ENCODE results near the gene GNPNAT1. TPM values are rescaled to one million over a fixed set of nuclear protein-coding genes. Genes with fewer than 3 reads are reported as not detected.
A peak's percentile ranks its signal among the peaks of the same experiment; 100 is the strongest.

The GNPNAT1 gene
- total RNA-seq, 1 experiment from 2014 or later: 33.7 TPM

DNA sequence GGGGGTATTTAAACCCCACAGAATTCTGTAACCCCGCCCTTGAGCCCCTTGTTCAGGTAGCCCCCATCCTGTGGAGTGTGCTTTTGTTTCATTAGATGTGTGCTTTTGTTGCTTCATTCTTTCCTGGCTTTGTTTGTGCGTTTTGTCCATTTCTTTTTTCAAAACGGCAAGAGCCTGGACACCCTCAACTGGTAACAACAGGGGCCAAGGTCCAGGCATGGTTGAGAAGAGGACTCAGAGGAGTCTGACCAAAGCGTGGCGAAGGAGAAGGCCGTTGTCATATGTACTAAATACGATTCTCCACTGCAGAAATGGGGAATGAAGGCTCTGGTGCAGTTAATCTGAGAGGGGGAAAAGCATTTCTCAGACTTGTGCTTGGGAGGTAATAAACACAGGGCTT is 46.0 kb upstream of the GNPNAT1 start:
- RAD21 ChIA-PET (ENCODE audit: low non-redundant PET in 1 of 2, low total read pairs in 2 of 2, uncharacterized antibody in 2 of 2, unreplicated experiment in 2 of 2): no interaction called here

DNA sequence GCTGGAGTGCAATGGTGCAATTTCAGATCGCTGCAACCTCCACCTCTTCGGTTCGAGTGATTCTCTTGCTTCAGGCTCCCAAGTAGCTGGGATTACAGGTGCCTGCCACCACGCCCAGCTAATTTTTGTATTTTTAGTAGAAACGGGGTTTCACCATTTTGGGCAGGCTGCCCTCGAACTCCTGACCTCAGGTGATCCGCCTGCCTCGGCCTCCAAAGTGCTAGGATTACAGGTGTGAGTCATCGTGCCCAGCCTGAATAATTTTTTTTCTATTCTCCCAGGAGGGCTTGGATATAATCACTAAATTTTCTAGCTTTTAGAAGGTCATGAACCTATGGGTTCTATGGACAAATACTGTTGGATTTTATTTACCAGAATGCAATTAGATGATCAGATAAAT is 44.7 kb upstream of the GNPNAT1 start:
- no peaks in the 10 kb centered on the region for H4K20me1 ChIP-seq (ENCODE audit: insufficient read depth)
- ChIA-PET CTCF (interaction anchor here (2.3 kb wide), 1 partner anchor 125 kb away, joined by 6 read pairs; no protein-coding TSS in a partner anchor), POLR2A (no interaction called here), RAD21 (ENCODE audit: low non-redundant PET in 1 of 2, low total read pairs in 2 of 2, uncharacterized antibody in 2 of 2, unreplicated experiment in 2 of 2) (no interaction called here)
- H3K9me2 ChIP-seq (ENCODE audit: insufficient read depth): no peaks in the 10 kb centered on the region
- no peak for DNase-seq (ENCODE audit: low read depth, low spot score)
- H3K4me2 ChIP-seq (ENCODE audit: low read length): peak overlapping the region; percentile 78
- H3K79me2 ChIP-seq (ENCODE audit: insufficient read depth, low read length): no peaks in the 10 kb centered on the region
- H3K4me1 ChIP-seq (ENCODE audit: control insufficient read depth in 1 of 2, insufficient read depth in 2 of 2, low read length in 2 of 2): peaks cover 27 to 31% of the 10 kb centered on the region in 2 experiments
- no peak for ATAC-seq
- no peaks in the 10 kb centered on the region for H3K9me3 ChIP-seq (ENCODE audit: control insufficient read depth in 1 of 2, insufficient read depth in 1 of 2, low read depth in 1 of 2, low read length in 2 of 2)
- H3K9ac ChIP-seq (ENCODE audit: low read length): no peak overlapping the region
- BruUV-seq (replicated peaks): no TSS peak
- H2AFZ ChIP-seq (ENCODE audit: low read depth, low read length, poor library complexity, severe bottlenecking): no peak overlapping the region
- H3K27me3 ChIP-seq (ENCODE audit: insufficient read depth, low read length): no peaks in the 10 kb centered on the region
- TF ChIP-seq RAD21 (IDR thresholded peaks at IDR 0.05; ENCODE audit: low read depth) (no peak), SP1 (IDR thresholded peaks at IDR 0.05; ENCODE audit: low read depth) (no peak), SRF (IDR thresholded peaks at IDR 0.05; ENCODE audit: low read depth) (no peak)
- TF ChIP-seq, protein P1, sequence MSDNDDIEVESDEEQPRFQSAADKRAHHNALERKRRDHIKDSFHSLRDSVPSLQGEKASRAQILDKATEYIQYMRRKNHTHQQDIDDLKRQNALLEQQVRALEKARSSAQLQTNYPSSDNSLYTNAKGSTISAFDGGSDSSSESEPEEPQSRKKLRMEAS (IDR thresholded peaks at IDR 0.05): no peak
- H3K27ac ChIP-seq (ENCODE audit: low read depth, low read length): no peak overlapping the region
- no peak overlapping the region for H3K4me3 ChIP-seq (replicated peaks in 1 of 2; ENCODE audit: low read depth in 1 of 2, low read length in 2 of 2)
- H3K36me3 ChIP-seq (ENCODE audit: control insufficient read depth in 1 of 2, insufficient read depth in 2 of 2, low read length in 2 of 2): no peaks in the 10 kb centered on the region
- intact Hi-C loops (cut with micrococcal nuclease): no loop called here

More for the DNA sequence above, 46.0 kb upstream of the GNPNAT1 start:
- no peak for ATAC-seq
- TF ChIP-seq ZNF274 (IDR thresholded peaks at IDR 0.05; ENCODE audit: low read depth, low read length) (no peak), POLR2AphosphoS5 (IDR thresholded peaks at IDR 0.05; ENCODE audit: low read depth, low read length) (no peak), CBX3 (IDR thresholded peaks at IDR 0.05; ENCODE audit: low read depth) (no peak), SIN3A (IDR thresholded peaks at IDR 0.05; ENCODE audit: low read depth) (no peak), EZH2phosphoT487 (IDR thresholded peaks at IDR 0.05; ENCODE audit: borderline replicate concordance) (no peak), SRF (IDR thresholded peaks at IDR 0.05; ENCODE audit: low read depth) (no peak), ZFX (IDR thresholded peaks at IDR 0.05) (no peak), JUND (IDR thresholded peaks at IDR 0.05) (no peak), EZH2 (IDR thresholded peaks at IDR 0.05) (no peak), ELF1 (IDR thresholded peaks at IDR 0.05; ENCODE audit: borderline replicate concordance, low read depth) (no peak), TCF7L2 (IDR thresholded peaks at IDR 0.05; ENCODE audit: borderline replicate concordance, extremely low read depth, insufficient read depth, insufficient read length) (no peak), FOSL1 (IDR thresholded peaks at IDR 0.05; ENCODE audit: low read depth) (no peak), CEBPB (IDR thresholded peaks at IDR 0.05; ENCODE audit: low read depth) (no peak), RAD21 (IDR thresholded peaks at IDR 0.05; ENCODE audit: low read depth) (no peak)
- TF ChIP-seq, protein P2, sequence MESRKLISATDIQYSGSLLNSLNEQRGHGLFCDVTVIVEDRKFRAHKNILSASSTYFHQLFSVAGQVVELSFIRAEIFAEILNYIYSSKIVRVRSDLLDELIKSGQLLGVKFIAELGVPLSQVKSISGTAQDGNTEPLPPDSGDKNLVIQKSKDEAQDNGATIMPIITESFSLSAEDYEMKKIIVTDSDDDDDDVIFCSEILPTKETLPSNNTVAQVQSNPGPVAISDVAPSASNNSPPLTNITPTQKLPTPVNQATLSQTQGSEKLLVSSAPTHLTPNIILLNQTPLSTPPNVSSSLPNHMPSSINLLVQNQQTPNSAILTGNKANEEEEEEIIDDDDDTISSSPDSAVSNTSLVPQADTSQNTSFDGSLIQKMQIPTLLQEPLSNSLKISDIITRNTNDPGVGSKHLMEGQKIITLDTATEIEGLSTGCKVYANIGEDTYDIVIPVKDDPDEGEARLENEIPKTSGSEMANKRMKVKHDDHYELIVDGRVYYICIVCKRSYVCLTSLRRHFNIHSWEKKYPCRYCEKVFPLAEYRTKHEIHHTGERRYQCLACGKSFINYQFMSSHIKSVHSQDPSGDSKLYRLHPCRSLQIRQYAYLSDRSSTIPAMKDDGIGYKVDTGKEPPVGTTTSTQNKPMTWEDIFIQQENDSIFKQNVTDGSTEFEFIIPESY (IDR thresholded peaks at IDR 0.05; ENCODE audit: extremely low read depth, insufficient replicate concordance, low read length): no peak
- no peaks in the 10 kb centered on the region for H3K9me2 ChIP-seq (ENCODE audit: insufficient read depth)
- H3K27ac ChIP-seq (ENCODE audit: low read depth, low read length): no peak overlapping the region
- no peak overlapping the region for H3K4me2 ChIP-seq (ENCODE audit: low read length)
- intact Hi-C loops (cut with micrococcal nuclease): no loop called here
- no peaks in the 10 kb centered on the region for H3K27me3 ChIP-seq (ENCODE audit: insufficient read depth, low read length)
- ChIA-PET POLR2A (no interaction called here), CTCF (no interaction called here)
- no TSS peak for BruUV-seq (replicated peaks)
- no peaks in the 10 kb centered on the region for H4K20me1 ChIP-seq (ENCODE audit: insufficient read depth)
- H2AFZ ChIP-seq (ENCODE audit: low read depth, low read length, poor library complexity, severe bottlenecking): no peak overlapping the region
- H3K4me1 ChIP-seq (ENCODE audit: control insufficient read depth in 1 of 2, insufficient read depth in 2 of 2, low read length in 2 of 2): peaks cover 27 to 34% of the 10 kb centered on the region in 2 experiments
- H3K79me2 ChIP-seq (ENCODE audit: insufficient read depth, low read length): no peaks in the 10 kb centered on the region
- no peak for DNase-seq (ENCODE audit: low read depth, low spot score)
- no peaks in the 10 kb centered on the region for H3K36me3 ChIP-seq (ENCODE audit: control insufficient read depth in 1 of 2, insufficient read depth in 2 of 2, low read length in 2 of 2)
- no peak overlapping the region for H3K9ac ChIP-seq (ENCODE audit: low read length)
- H3K4me3 ChIP-seq (replicated peaks in 1 of 2; ENCODE audit: low read depth in 1 of 2, low read length in 2 of 2): no peak overlapping the region
- H3K9me3 ChIP-seq (ENCODE audit: control insufficient read depth in 1 of 2, insufficient read depth in 1 of 2, low read depth in 1 of 2, low read length in 2 of 2): no peaks in the 10 kb centered on the region

All from HCT116 (cell line).